CD4-positive, alpha-beta T cell treated with Interleukin-21 for 1 hour (primary cell): ENCODE measurements around the gene BPIFA2.
"Not testable (repeated sequence)": the region's sequence is repeated elsewhere in the genome, so short reads cannot be mapped to it uniquely, and the experiment has no call there.

ENCODE experiments used
- DNase-seq: peaks from one replicate; pipeline ENCODE4 v3.0.0-alpha.2; 2020

The BPIFA2 gene

GRCh38 chr20:33167859-33168258 lies at the start of gene BPIFA2:
Gene BPIFA2 (plus strand): TSS chr20:33168159. CDS start chr20:33169146, 987 bp downstream.
- no peak for DNase-seq

GRCh38 chr20:33119725-33120720 lies 47.9 kb upstream of the BPIFA2 start:
- DNase-seq: no peak

GRCh38 chr20:33120934-33121333 lies 47.0 kb upstream of the BPIFA2 start:
- no peak for DNase-seq

- DNase-seq: not testable (repeated sequence)
Observed at GRCh38 chr20:33122297-33122696, 45.7 kb upstream of the BPIFA2 start.

GRCh38 chr20:33124261-33124660 lies 43.7 kb upstream of the BPIFA2 start:
- DNase-seq: no peak

- DNase-seq: no peak
Observed at GRCh38 chr20:33124994-33125393, 43.0 kb upstream of the BPIFA2 start.

GRCh38 chr20:33125983-33126382 lies 42.0 kb upstream of the BPIFA2 start:
- DNase-seq: no peak

GRCh38 chr20:33127422-33128097 lies 40.4 kb upstream of the BPIFA2 start:
- no peak for DNase-seq

- DNase-seq: no peak
Observed at GRCh38 chr20:33130568-33131061, 37.3 kb upstream of the BPIFA2 start.

- DNase-seq: no peak
Observed at GRCh38 chr20:33131949-33132473, 35.9 kb upstream of the BPIFA2 start.

GRCh38 chr20:33132513-33133372 lies 35.2 kb upstream of the BPIFA2 start:
- DNase-seq: no peak

- no peak for DNase-seq
Observed at GRCh38 chr20:33133373-33133941, 34.5 kb upstream of the BPIFA2 start.

- no peak for DNase-seq
Observed at GRCh38 chr20:33137195-33137594, 30.8 kb upstream of the BPIFA2 start.

- no peak for DNase-seq
Observed at GRCh38 chr20:33139467-33139866, 28.5 kb upstream of the BPIFA2 start.

GRCh38 chr20:33145521-33145920 lies 22.4 kb upstream of the BPIFA2 start:
- DNase-seq: no peak

- DNase-seq: no peak
Observed at GRCh38 chr20:33147299-33147698, 20.7 kb upstream of the BPIFA2 start.

GRCh38 chr20:33148040-33148439 lies 19.9 kb upstream of the BPIFA2 start:
- DNase-seq: no peak

- no peak for DNase-seq
Observed at GRCh38 chr20:33154252-33154651, 13.7 kb upstream of the BPIFA2 start.

GRCh38 chr20:33158637-33159385 lies 9.1 kb upstream of the BPIFA2 start:
- no peak for DNase-seq

- no peak for DNase-seq
Observed at GRCh38 chr20:33159713-33160112, 8.2 kb upstream of the BPIFA2 start.

GRCh38 chr20:33160681-33161080 lies 7.3 kb upstream of the BPIFA2 start:
- DNase-seq: no peak
